ENCODE measurements around the gene RP2. TPM values are rescaled to one million over a fixed set of nuclear protein-coding genes. Genes with fewer than 3 reads are reported as not detected.

The RP2 gene
- polyA plus RNA-seq, 2 of the 4 experiments (the other 2 are of a cell fraction) = 14.0 to 14.8 TPM

DNA sequence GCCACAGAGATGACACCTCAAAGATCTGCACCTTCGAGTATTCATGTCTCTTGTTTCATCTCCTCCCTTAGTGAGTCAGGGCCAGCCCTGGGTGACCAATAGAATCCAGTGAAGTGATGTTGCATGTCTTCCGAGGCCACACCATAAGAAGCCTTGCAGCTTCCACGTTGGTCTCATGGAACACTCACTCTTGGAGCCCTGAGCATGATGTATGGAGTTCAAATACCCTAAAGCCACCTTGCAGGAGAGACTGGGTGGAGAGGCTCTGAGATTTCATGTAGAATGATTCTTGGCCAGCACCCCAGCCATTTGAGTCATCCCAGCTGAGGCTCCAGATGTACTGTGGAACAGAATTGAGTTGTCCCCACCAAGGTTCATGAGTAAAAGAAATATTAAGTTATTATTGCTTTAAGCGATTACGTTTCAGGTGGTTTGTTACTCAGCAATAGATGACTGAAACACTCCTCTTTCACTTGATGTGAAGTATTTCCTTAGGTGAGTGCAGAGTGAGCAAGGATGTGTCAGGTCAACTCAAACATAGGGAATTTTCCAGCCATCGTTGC, 5.0 kb upstream of the RP2 start:
- Histone ChIP-seq H3K4me1 (0 out of 3 replicates have a peak, but pooled peaks cover 3% of the 10 kb centered on the region), H3K4me2 (no peak overlapping the region), H3K4me3 (no peak overlapping the region), H3K27ac (no peak overlapping the region), H3K9me3 (no peaks in the 10 kb centered on the region)
- DNase-seq (ENCODE audit: low read depth in 1 of 2, low spot score in 1 of 2) (no peak), ATAC-seq (0 out of 6 replicates have a peak, but pooled peaks of 1 of the 2 experiments have one; percentile 22), FAIRE-seq (no peak)
- 55% methylated on average over 6 of the region's 6 CpGs for WGBS (ENCODE audit: missing lambda C conversion rate)
- TF ChIP-seq, protein P1, sequence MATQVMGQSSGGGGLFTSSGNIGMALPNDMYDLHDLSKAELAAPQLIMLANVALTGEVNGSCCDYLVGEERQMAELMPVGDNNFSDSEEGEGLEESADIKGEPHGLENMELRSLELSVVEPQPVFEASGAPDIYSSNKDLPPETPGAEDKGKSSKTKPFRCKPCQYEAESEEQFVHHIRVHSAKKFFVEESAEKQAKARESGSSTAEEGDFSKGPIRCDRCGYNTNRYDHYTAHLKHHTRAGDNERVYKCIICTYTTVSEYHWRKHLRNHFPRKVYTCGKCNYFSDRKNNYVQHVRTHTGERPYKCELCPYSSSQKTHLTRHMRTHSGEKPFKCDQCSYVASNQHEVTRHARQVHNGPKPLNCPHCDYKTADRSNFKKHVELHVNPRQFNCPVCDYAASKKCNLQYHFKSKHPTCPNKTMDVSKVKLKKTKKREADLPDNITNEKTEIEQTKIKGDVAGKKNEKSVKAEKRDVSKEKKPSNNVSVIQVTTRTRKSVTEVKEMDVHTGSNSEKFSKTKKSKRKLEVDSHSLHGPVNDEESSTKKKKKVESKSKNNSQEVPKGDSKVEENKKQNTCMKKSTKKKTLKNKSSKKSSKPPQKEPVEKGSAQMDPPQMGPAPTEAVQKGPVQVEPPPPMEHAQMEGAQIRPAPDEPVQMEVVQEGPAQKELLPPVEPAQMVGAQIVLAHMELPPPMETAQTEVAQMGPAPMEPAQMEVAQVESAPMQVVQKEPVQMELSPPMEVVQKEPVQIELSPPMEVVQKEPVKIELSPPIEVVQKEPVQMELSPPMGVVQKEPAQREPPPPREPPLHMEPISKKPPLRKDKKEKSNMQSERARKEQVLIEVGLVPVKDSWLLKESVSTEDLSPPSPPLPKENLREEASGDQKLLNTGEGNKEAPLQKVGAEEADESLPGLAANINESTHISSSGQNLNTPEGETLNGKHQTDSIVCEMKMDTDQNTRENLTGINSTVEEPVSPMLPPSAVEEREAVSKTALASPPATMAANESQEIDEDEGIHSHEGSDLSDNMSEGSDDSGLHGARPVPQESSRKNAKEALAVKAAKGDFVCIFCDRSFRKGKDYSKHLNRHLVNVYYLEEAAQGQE (IDR thresholded peaks at IDR 0.05) = no peak
- no peak for TF ChIP-seq CHD2 (IDR thresholded peaks at IDR 0.05; ENCODE audit: low read length, partially characterized antibody)
- TF ChIP-seq RAD21 (conservative IDR thresholded peaks at IDR 0.05 in 1 of 2, IDR thresholded peaks at IDR 0.05 in 1 of 2) = no peak
- ChIA-PET CTCF (no interaction called here), POLR2A (no interaction called here)

DNA sequence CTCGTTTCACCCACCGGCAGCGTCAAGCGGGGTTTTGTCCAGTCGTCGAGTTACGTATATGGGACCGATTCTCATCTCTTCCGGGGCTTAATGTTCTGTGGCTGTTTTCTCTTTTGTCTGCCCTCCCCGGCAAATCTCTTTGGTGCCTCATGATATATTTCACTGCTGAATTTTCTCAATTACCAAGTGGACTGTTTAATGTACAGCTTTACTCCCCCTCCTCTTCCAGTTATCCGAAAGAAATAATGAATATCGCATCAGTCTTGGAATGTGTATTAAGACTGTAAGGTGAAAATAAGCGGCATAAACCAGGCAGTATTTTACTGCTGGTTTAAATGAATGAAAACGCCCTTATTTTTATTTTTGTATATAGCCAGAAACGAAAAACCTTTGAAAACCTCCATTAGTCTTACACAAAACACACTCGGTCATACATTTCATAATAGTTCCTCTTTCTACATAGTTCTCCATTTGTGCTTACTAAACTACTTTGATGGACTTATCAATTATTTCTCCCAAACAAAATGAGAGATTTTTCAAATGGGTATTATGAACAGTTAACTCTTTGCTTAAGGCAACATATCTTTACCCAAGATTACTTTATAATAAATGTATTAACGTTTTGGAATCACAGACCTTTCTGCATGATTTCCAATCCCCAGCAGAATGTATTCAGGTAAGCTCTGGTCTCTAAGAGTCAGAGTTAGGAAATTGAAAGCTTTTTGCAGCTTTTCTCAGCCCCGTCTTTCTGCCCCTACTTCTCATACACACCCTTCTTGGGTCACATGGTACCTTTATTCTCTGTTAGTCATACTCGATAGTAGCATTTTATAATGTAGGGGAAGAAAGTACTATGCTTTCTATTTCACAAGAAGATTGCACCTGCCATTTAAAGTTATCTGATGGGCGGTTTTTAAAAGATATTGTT, 979 bp downstream of the RP2 start:
- WGBS (ENCODE audit: missing lambda C conversion rate) = 1% methylated on average over 20 of the region's 20 CpGs
- Histone ChIP-seq H3K4me3 (peak overlapping the region; percentile 74), H3K27ac (peak overlapping the region; percentile 80 to 90), H3K4me2 (peak overlapping the region; percentile 94), H3K9me3 (no peaks in the 10 kb centered on the region), H3K4me1 (peaks cover 32% of the 10 kb centered on the region)
- DNase-seq (ENCODE audit: low read depth in 1 of 2, low spot score in 1 of 2) = peak in 1 of 2 experiments; percentile 14
- FAIRE-seq = peak; percentile 94
- ATAC-seq = no peak; a peak in 1 of 6 replicates
- ChIA-PET CTCF (interaction anchor here (0.9 to 2.2 kb wide), 8 partner anchors 12 to 193 kb away, joined by 3 to 11 read pairs (median 4); partner anchors contain the start of gene SLC9A7), POLR2A (interaction anchor here (0.9 kb wide), 1 partner anchor 129 kb away, joined by 3 read pairs; no protein-coding TSS in a partner anchor)
- TF ChIP-seq NPAS2 (CRISPR knock-in tag; IDR thresholded peaks at IDR 0.05; ENCODE audit: borderline replicate concordance) = no peak
- TF ChIP-seq, protein P2, sequence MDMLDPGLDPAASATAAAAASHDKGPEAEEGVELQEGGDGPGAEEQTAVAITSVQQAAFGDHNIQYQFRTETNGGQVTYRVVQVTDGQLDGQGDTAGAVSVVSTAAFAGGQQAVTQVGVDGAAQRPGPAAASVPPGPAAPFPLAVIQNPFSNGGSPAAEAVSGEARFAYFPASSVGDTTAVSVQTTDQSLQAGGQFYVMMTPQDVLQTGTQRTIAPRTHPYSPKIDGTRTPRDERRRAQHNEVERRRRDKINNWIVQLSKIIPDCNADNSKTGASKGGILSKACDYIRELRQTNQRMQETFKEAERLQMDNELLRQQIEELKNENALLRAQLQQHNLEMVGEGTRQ (IDR thresholded peaks at IDR 0.05) = peak; percentile 29; the same call in 1 of the 2 replicates

DNA sequence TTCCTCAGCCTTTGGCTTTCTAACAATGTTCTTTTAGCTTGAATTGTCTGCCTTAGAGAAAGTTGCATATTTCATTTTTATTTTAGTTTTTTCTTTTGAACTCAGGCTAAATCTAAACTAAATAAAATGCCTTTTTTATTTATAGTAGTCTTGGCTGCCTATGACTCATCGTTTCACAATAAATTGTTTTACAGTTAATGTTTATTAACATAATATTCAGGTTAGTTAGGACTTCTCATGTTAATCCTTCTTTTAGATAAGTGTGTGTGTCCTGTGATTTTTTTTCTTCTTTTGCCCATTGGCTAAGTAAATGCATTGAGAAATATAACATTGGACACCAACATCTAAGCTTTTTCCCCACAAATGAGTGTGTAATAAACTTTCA, 1.6 kb downstream of the RP2 start:
- no peak for TF ChIP-seq FOSL2 (IDR thresholded peaks at IDR 0.05)
- TF ChIP-seq FOSL2 (CRISPR knock-in tag; IDR thresholded peaks at IDR 0.05) = peak; percentile 79
- no peak for TF ChIP-seq KDM5A (IDR thresholded peaks at IDR 0.05)
- TF ChIP-seq CEBPB (IDR thresholded peaks at IDR 0.05) = no peak
- TF ChIP-seq, protein P2 (IDR thresholded peaks at IDR 0.05) = no peak
- TF ChIP-seq ESRRA (IDR thresholded peaks at IDR 0.05; ENCODE audit: borderline replicate concordance, low read length) = no peak
- no peak for TF ChIP-seq NFE2L2 (conservative IDR thresholded peaks at IDR 0.05; ENCODE audit: low read length)
- no peak for TF ChIP-seq TP53 (CRISPR knock-in tag; IDR thresholded peaks at IDR 0.05)
- TF ChIP-seq MAFK (IDR thresholded peaks at IDR 0.05; ENCODE audit: partially characterized antibody) = no peak
- no peak for TF ChIP-seq POLR2AphosphoS2 (conservative IDR thresholded peaks at IDR 0.05; ENCODE audit: low read length)
- no peak for TF ChIP-seq GATA3 (IDR thresholded peaks at IDR 0.05; ENCODE audit: borderline replicate concordance)
- TF ChIP-seq, protein P3, sequence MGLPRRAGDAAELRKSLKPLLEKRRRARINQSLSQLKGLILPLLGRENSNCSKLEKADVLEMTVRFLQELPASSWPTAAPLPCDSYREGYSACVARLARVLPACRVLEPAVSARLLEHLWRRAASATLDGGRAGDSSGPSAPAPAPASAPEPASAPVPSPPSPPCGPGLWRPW (IDR thresholded peaks at IDR 0.05) = no peak
- TF ChIP-seq KDM1A (IDR thresholded peaks at IDR 0.05; ENCODE audit: low read depth) = no peak
- no peak for TF ChIP-seq RFX5 (IDR thresholded peaks at IDR 0.05)
- TF ChIP-seq EHF (CRISPR knock-in tag; IDR thresholded peaks at IDR 0.05) = no peak
- TF ChIP-seq TFCP2L1 (CRISPR knock-in tag; IDR thresholded peaks at IDR 0.05) = no peak
- TF ChIP-seq, protein P4, sequence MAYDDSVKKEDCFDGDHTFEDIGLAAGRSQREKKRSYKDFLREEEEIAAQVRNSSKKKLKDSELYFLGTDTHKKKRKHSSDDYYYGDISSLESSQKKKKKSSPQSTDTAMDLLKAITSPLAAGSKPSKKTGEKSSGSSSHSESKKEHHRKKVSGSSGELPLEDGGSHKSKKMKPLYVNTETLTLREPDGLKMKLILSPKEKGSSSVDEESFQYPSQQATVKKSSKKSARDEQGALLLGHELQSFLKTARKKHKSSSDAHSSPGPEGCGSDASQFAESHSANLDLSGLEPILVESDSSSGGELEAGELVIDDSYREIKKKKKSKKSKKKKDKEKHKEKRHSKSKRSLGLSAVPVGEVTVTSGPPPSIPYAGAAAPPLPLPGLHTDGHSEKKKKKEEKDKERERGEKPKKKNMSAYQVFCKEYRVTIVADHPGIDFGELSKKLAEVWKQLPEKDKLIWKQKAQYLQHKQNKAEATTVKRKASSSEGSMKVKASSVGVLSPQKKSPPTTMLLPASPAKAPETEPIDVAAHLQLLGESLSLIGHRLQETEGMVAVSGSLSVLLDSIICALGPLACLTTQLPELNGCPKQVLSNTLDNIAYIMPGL (CRISPR knock-in tag; IDR thresholded peaks at IDR 0.05; ENCODE audit: borderline replicate concordance) = peak; percentile 43; the same call in 1 of the 2 replicates
- no peak for ATAC-seq
- Histone ChIP-seq H3K4me1 (peaks cover 32% of the 10 kb centered on the region), H3K27ac (peak overlapping the region in 1 of 2 experiments; percentile 80; a peak in 5 of 6 replicates), H3K9me3 (no peaks in the 10 kb centered on the region), H3K4me3 (peak overlapping the region; percentile 74), H3K4me2 (peak overlapping the region; percentile 94)
- 3% methylated on average over 1 of the region's 1 CpG for WGBS (ENCODE audit: missing lambda C conversion rate)
- no peak for FAIRE-seq
- POLR2A ChIA-PET = no interaction called here
- no peak for DNase-seq (ENCODE audit: low read depth in 1 of 2, low spot score in 1 of 2)
- CTCF ChIA-PET = interaction anchor here (0.9 to 2.2 kb wide), 5 partner anchors 11 to 192 kb away, joined by 3 to 11 read pairs (median 4); partner anchors contain the start of gene SLC9A7

Data from A549 (cell line).